Mesenchymal stem cell (in vitro differentiated cells and primary cell): ENCODE data around the gene CABLES2.

ENCODE experiments used
- DNase-seq: peaks from one replicate; pipeline ENCODE4 v3.0.0-alpha.2; 2013
- H2AFZ ChIP-seq: one replicate; pipeline ENCODE4 v1.6.1; 2013; ENCODE audit warnings: low read depth, mild to moderate bottlenecking, control low read depth, inconsistent platforms, low read length, moderate library complexity
- H2AK5ac ChIP-seq: 2 replicates; pipeline ENCODE4 v1.6.1; 2013; ENCODE audit warnings: low read length, moderate library complexity, mild to moderate bottlenecking, inconsistent platforms; ENCODE audit not compliant: severe bottlenecking
- H2BK120ac ChIP-seq: one replicate; pipeline ENCODE4 v1.6.1; 2013; ENCODE audit warnings: low read depth, mild to moderate bottlenecking, inconsistent platforms, low read length, moderate library complexity
- H2BK12ac ChIP-seq, 2 experiments: one replicate each; pipeline ENCODE4 v1.6.1; 2013; ENCODE audit warnings: inconsistent platforms in 2 of 2, low read length in 2 of 2, mild to moderate bottlenecking in 2 of 2, moderate library complexity in 2 of 2, control low read depth in 1 of 2
- H2BK15ac ChIP-seq: one replicate; pipeline ENCODE4 v1.6.1; 2013; ENCODE audit warnings: mild to moderate bottlenecking, low read depth, inconsistent platforms; ENCODE audit not compliant: poor library complexity, severe bottlenecking
- H2BK5ac ChIP-seq: 2 replicates; pipeline ENCODE4 v1.6.1; 2013; ENCODE audit warnings: low read depth, mild to moderate bottlenecking, low read length, control low read depth, inconsistent platforms; ENCODE audit not compliant: poor library complexity, severe bottlenecking
- H3K14ac ChIP-seq, 2 experiments: one replicate each; pipeline ENCODE4 v1.6.1; 2013; ENCODE audit warnings: inconsistent platforms in 2 of 2, low read length in 2 of 2, control low read depth in 1 of 2, mild to moderate bottlenecking in 1 of 2, moderate library complexity in 1 of 2
- H3K18ac ChIP-seq, 2 experiments: one replicate each; pipeline ENCODE4 v1.6.1; 2013; ENCODE audit warnings: inconsistent platforms in 2 of 2, low read length in 2 of 2, control low read depth in 1 of 2, low read depth in 1 of 2, mild to moderate bottlenecking in 1 of 2
- H3K23ac ChIP-seq, 2 experiments: one replicate each; pipeline ENCODE4 v1.6.1; 2013; ENCODE audit warnings: inconsistent platforms in 2 of 2, low read length in 2 of 2, mild to moderate bottlenecking in 2 of 2, moderate library complexity in 2 of 2, control low read depth in 1 of 2
- H3K27ac ChIP-seq: 2 replicates; pipeline ENCODE4 v1.5.1; 2013; ENCODE audit warnings: mild to moderate bottlenecking, moderate library complexity, low read length, control low read depth, inconsistent platforms; ENCODE audit not compliant: poor library complexity, severe bottlenecking
- H3K27me3 ChIP-seq, 2 experiments: 2 replicates each; pipeline versions ENCODE4 v1.6.1 to v1.7.0; 2013; ENCODE audit warnings: low read length in 2 of 2, mild to moderate bottlenecking in 2 of 2, moderate library complexity in 2 of 2, control low read depth in 1 of 2, inconsistent platforms in 1 of 2; ENCODE audit not compliant: control insufficient read depth in 1 of 2, insufficient read depth in 1 of 2
- H3K36me3 ChIP-seq, 2 experiments: 2 replicates each; pipeline versions ENCODE4 v1.6.1 to v1.7.0; 2013; ENCODE audit warnings: low read length in 2 of 2, control low read depth in 1 of 2, inconsistent platforms in 1 of 2, low read depth in 1 of 2, mild to moderate bottlenecking in 1 of 2; ENCODE audit not compliant: insufficient read depth in 2 of 2, control insufficient read depth in 1 of 2
- H3K4ac ChIP-seq, 2 experiments: one replicate each; pipeline ENCODE4 v1.6.1; 2013; ENCODE audit warnings: inconsistent platforms in 2 of 2, low read length in 2 of 2, mild to moderate bottlenecking in 2 of 2, moderate library complexity in 2 of 2, control low read depth in 1 of 2, low read depth in 1 of 2
- H3K4me1 ChIP-seq: 2 replicates; pipeline ENCODE4 v1.6.1; 2013; ENCODE audit warnings: low read depth, low read length, control low read depth; ENCODE audit not compliant: control insufficient read depth, insufficient read depth
- H3K4me2 ChIP-seq: 2 replicates; pipeline ENCODE4 v1.6.1; 2013; ENCODE audit warnings: low read length, mild to moderate bottlenecking, inconsistent platforms; ENCODE audit not compliant: poor library complexity, severe bottlenecking
- H3K4me3 ChIP-seq, 2 experiments: 2 replicates each; pipeline versions ENCODE4 v1.5.1 to v1.7.0; 2013; ENCODE audit warnings: low read length in 2 of 2, mild to moderate bottlenecking in 2 of 2, control low read depth in 1 of 2, low read depth in 1 of 2; ENCODE audit not compliant: insufficient read depth in 1 of 2
- H3K79me1 ChIP-seq: replicated peaks from 2 replicates; pipeline ENCODE4 v1.6.1; 2013; ENCODE audit warnings: mild to moderate bottlenecking, control low read depth, low read length, inconsistent platforms; ENCODE audit not compliant: poor library complexity, severe bottlenecking
- H3K9ac ChIP-seq: 2 replicates; pipeline ENCODE4 v1.7.0; 2013; ENCODE audit warnings: mild to moderate bottlenecking, low read length, moderate library complexity
- H3K9me3 ChIP-seq: 2 replicates; pipeline ENCODE4 v1.7.0; 2013; ENCODE audit warnings: mild to moderate bottlenecking, low read length; ENCODE audit not compliant: control insufficient read depth
- H4K8ac ChIP-seq: one replicate; pipeline ENCODE4 v1.6.1; 2013; ENCODE audit warnings: inconsistent platforms, mild to moderate bottlenecking, low read length, moderate library complexity
- H4K91ac ChIP-seq: one replicate; pipeline ENCODE4 v1.6.1; 2013; ENCODE audit warnings: mild to moderate bottlenecking, low read length, inconsistent platforms
- WGBS: methylation state at CpG from one replicate; pipeline ENCODE4 v1.1.7; 2013; ENCODE audit warnings: mixed read lengths; 5-methylcytosine and 5-hydroxymethylcytosine counted together

The CABLES2 gene

GRCh38 chr20:62390317-62391164 lies 16.5 kb downstream of the CABLES2 start:
- H3K18ac ChIP-seq: no peak overlapping the region
- no peak overlapping the region for H4K91ac ChIP-seq
- no peak overlapping the region for H2BK15ac ChIP-seq
- no peak overlapping the region for H2BK120ac ChIP-seq
- H3K9me3 ChIP-seq: no peaks in the 10 kb centered on the region
- no peaks in the 10 kb centered on the region for H3K27me3 ChIP-seq
- DNase-seq: no peak
- H3K14ac ChIP-seq: no peak overlapping the region
- no peak overlapping the region for H2BK5ac ChIP-seq
- H2BK12ac ChIP-seq: no peak overlapping the region
- H3K4ac ChIP-seq: no peak overlapping the region
- 92% methylated on average over 25 of the region's 29 CpGs for WGBS
- H3K4me3 ChIP-seq: no peak overlapping the region
- peaks cover 54 to 79% of the 10 kb centered on the region in 2 experiments for H3K36me3 ChIP-seq
- H3K27ac ChIP-seq: no peak overlapping the region
- no peak overlapping the region for H3K9ac ChIP-seq
- no peak overlapping the region for H2AFZ ChIP-seq
- no peak overlapping the region for H3K4me2 ChIP-seq
- H3K79me1 ChIP-seq: peaks cover 18% of the 10 kb centered on the region
- no peak overlapping the region for H4K8ac ChIP-seq
- no peak overlapping the region for H3K23ac ChIP-seq
- H2AK5ac ChIP-seq: no peak overlapping the region
- peaks cover 23% of the 10 kb centered on the region for H3K4me1 ChIP-seq

DNA sequence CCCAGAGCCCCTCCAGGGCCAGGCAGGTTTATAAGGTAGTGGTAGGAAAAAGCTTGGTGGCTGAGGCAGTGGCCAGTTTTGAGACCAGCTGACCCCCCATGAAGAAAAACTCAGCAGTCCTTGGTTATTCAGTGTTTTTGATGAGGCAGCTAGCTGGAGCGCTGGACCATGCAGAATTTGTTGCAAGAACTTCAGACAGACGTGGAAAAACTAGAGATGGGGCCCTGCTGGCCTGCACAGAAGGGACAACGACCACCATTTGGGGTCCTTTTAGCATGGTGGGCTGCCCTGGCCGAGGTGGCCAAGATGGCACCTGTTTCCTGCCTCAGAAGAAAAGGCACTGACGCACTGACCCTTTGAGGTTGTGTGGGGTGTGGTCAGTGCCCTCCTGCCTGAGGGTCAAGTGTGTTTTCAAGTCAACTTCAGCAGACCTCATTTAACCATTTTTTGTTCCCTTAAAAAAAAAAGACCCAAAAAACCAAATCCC lies 17.4 kb downstream of the CABLES2 start:
- H3K14ac ChIP-seq: no peak overlapping the region
- H2AFZ ChIP-seq: no peak overlapping the region
- peak overlapping the region; percentile 7 for H3K27ac ChIP-seq
- no peaks in the 10 kb centered on the region for H3K27me3 ChIP-seq
- no peak overlapping the region for H3K18ac ChIP-seq
- no peak overlapping the region for H3K4me3 ChIP-seq
- no peak overlapping the region for H4K91ac ChIP-seq
- no peak overlapping the region for H3K23ac ChIP-seq
- H3K4me1 ChIP-seq: peaks cover 23% of the 10 kb centered on the region
- H2BK120ac ChIP-seq: no peak overlapping the region
- H3K36me3 ChIP-seq: peaks cover 54 to 70% of the 10 kb centered on the region in 2 experiments
- H4K8ac ChIP-seq: no peak overlapping the region
- no peak overlapping the region for H2BK5ac ChIP-seq
- WGBS: 83% methylated on average over 4 of the region's 5 CpGs
- no peaks in the 10 kb centered on the region for H3K9me3 ChIP-seq
- peak overlapping the region; percentile 96 for H3K9ac ChIP-seq
- no peak overlapping the region for H3K4me2 ChIP-seq
- no peak overlapping the region for H2AK5ac ChIP-seq
- DNase-seq: no peak
- no peak overlapping the region for H2BK15ac ChIP-seq
- peaks cover 18% of the 10 kb centered on the region for H3K79me1 ChIP-seq
- no peak overlapping the region for H3K4ac ChIP-seq
- H2BK12ac ChIP-seq: no peak overlapping the region

- H3K18ac ChIP-seq: no peak overlapping the region
- no peak overlapping the region for H2AFZ ChIP-seq
- no peak overlapping the region for H3K4me2 ChIP-seq
- DNase-seq: no peak
- peak overlapping the region; percentile 7 for H3K27ac ChIP-seq
- no peak overlapping the region for H2BK120ac ChIP-seq
- H3K79me1 ChIP-seq: peaks cover 21% of the 10 kb centered on the region
- H3K9ac ChIP-seq: peak overlapping the region; percentile 96
- no peak overlapping the region for H2BK15ac ChIP-seq
- no peak overlapping the region for H2BK5ac ChIP-seq
- no peak overlapping the region for H3K14ac ChIP-seq
- peaks cover 23% of the 10 kb centered on the region for H3K4me1 ChIP-seq
- WGBS: 94% methylated on average over 11 of the region's 11 CpGs
- no peak overlapping the region for H3K23ac ChIP-seq
- H4K91ac ChIP-seq: no peak overlapping the region
- H3K9me3 ChIP-seq: no peaks in the 10 kb centered on the region
- no peak overlapping the region for H2AK5ac ChIP-seq
- no peak overlapping the region for H4K8ac ChIP-seq
- H3K4ac ChIP-seq: no peak overlapping the region
- no peak overlapping the region for H2BK12ac ChIP-seq
- no peaks in the 10 kb centered on the region for H3K27me3 ChIP-seq
- H3K4me3 ChIP-seq: no peak overlapping the region
- H3K36me3 ChIP-seq: peaks cover 51 to 63% of the 10 kb centered on the region in 2 experiments
These were observed 18.1 kb downstream of the CABLES2 start for GRCh38 chr20:62388839-62389600.
